Testis (tissue), 2 donors: ENCODE results near the gene KRT14.

Experiments used
- CTCF ChIP-seq, 3 experiments: fragments of 450-650 bp in 2 of 3; fragments of 200-600 bp in 1 of 3; sonication (generic) in 1 of 3; IDR thresholded peaks; one replicate each; pipeline ENCODE4 v1.5.1; 2016 to 2019; ENCODE audit warnings: antibody characterized with exemption in 3 of 3, mild to moderate bottlenecking in 2 of 3, moderate library complexity in 1 of 3
- POLR2A ChIP-seq: fragments of 450-650 bp; IDR thresholded peaks from one replicate; pipeline ENCODE4 v1.6.1; 2017; ENCODE audit warnings: antibody characterized with exemption, mild to moderate bottlenecking, moderate library complexity

GRCh38 chr17:41602524-41602923 lies 15.8 kb upstream of the KRT14 start:
- TF ChIP-seq POLR2A (no peak), CTCF (IDR thresholded peaks at IDR 0.05) (no peak)
